Thyroid gland (tissue), 4 donors: ENCODE data around the gene FNDC3B.

Source experiments
- POLR2A ChIP-seq, 2 donors: fragments of 450-650 bp; IDR thresholded peaks; one replicate each; pipeline ENCODE4 v1.6.1; 2017; ENCODE audit warnings: antibody characterized with exemption in 2 of 2, mild to moderate bottlenecking in 2 of 2, moderate library complexity in 1 of 2
- TF ChIP-seq, protein P1 (sequence below), 6 experiments: fragments of 200-600 bp in 3 of 6; fragments of 450-650 bp in 3 of 6; sonication (generic) in 3 of 6; IDR thresholded peaks; one replicate each; pipeline ENCODE4 v1.5.1; 2016 to 2019; ENCODE audit warnings: antibody characterized with exemption in 6 of 6, mild to moderate bottlenecking in 2 of 6, inconsistent platforms in 1 of 6, moderate library complexity in 1 of 6

DNA sequence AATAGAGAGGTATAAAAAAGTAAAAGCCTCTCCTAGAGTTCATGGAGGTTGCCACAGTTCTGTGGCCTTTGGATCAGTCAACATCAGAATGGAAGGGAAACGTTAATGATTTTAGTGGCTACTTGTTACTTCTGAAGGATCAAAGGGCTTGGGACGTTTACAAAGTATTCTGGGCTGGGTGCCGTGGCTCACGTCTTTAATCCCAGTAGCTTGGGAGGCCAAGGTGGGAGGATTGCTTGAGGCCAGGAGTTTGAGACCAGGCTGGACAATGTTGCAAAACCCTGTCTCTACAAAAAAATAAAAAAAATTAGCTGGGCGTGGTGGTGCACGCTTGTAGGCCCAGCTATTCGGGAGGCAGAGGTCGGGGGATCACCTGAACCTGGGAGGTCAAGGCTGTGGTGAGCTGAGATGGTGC, 44.6 kb downstream of the FNDC3B start:
- TF ChIP-seq, protein P1, sequence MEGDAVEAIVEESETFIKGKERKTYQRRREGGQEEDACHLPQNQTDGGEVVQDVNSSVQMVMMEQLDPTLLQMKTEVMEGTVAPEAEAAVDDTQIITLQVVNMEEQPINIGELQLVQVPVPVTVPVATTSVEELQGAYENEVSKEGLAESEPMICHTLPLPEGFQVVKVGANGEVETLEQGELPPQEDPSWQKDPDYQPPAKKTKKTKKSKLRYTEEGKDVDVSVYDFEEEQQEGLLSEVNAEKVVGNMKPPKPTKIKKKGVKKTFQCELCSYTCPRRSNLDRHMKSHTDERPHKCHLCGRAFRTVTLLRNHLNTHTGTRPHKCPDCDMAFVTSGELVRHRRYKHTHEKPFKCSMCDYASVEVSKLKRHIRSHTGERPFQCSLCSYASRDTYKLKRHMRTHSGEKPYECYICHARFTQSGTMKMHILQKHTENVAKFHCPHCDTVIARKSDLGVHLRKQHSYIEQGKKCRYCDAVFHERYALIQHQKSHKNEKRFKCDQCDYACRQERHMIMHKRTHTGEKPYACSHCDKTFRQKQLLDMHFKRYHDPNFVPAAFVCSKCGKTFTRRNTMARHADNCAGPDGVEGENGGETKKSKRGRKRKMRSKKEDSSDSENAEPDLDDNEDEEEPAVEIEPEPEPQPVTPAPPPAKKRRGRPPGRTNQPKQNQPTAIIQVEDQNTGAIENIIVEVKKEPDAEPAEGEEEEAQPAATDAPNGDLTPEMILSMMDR (IDR thresholded peaks at IDR 0.05): no peak
- no peak for TF ChIP-seq POLR2A (IDR thresholded peaks at IDR 0.05)
